ENCODE results near the gene ASCL3. TPM values are rescaled to one million over a fixed set of nuclear protein-coding genes. Genes with fewer than 3 reads are reported as not detected.
A peak's percentile ranks its signal among the peaks of the same experiment; 100 is the strongest.

The ASCL3 gene
- total and polyA plus RNA-seq, 2 of the 8 experiments (the other 6 are each of a cell fraction or from before 2014, with no cell fraction given): not detected

DNA sequence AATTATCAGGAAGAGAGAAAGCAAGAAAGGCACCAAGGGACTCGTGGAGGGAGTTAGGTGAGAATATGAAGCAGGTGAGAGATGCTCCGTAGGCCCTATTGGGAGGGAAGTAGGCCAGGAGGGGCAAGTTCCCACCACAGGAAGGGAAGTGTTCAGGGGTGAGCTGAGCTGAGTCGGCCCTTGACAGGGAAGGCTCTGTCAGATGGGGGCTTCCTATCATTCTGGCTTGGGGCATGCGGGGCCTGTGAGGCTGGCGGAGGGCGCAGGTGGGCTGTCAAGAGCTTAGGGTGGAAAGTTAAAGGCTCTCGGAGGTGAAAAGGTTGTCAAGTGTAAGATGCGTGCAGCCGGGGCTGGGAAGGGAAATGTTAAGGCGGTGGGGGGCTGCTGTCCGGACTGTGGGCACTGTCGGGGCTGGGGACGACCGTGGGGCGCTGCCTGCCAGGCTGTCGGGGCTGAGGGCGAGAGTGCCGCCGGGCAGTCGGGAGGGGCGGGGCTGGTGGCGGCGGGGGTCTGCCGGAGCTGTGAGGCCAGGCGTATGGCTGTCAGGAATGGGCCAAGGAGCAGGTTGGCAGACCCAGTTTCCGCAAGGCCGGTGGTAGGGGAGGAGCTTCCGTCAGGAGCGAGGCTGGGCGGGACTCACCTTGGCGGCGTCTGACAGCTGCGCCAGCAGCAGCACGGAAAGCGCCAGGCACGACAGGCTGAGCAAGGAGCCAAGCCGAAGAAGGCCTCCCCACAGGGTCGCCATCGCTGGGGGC is 20.9 kb upstream of the ASCL3 start:
- Histone ChIP-seq H3K4ac (replicated peaks; ENCODE audit: insufficient read length, low read depth, low read length) (no peak overlapping the region), H4K91ac (replicated peaks; ENCODE audit: insufficient read length, low read length) (no peak overlapping the region), H4K8ac (ENCODE audit: extremely low read depth, insufficient read depth, low read length) (peak overlapping the region; percentile 95; the same call in 1 of the 2 replicates), H3K14ac (ENCODE audit: insufficient read length) (no peak overlapping the region), H3K4me2 (ENCODE audit: insufficient read depth in 1 of 2, low read depth in 2 of 2, low read length in 2 of 2) (peak overlapping the region; percentile 62 to 90), H2BK20ac (ENCODE audit: low read length) (no peak overlapping the region), H2BK5ac (ENCODE audit: low read depth, low read length) (no peak overlapping the region), H2BK120ac (replicated peaks; ENCODE audit: low read depth, low read length) (no peak overlapping the region), H3K36me3 (ENCODE audit: control insufficient read depth in 2 of 4, insufficient read depth in 4 of 4, low read length in 3 of 4) (no peaks in the 10 kb centered on the region), H2BK15ac (ENCODE audit: low read length) (no peak overlapping the region), H3K27ac (ENCODE audit: low read depth, low read length) (no peak overlapping the region), H2AFZ (ENCODE audit: low read length) (no peak overlapping the region), H2AK5ac (ENCODE audit: low read depth, low read length) (no peak overlapping the region), H3K23ac (ENCODE audit: insufficient read length) (no peak overlapping the region), H3K9me3 (ENCODE audit: insufficient read depth in 2 of 2, low read depth in 1 of 2, low read length in 1 of 2) (no peaks in the 10 kb centered on the region), H3K56ac (replicated peaks; ENCODE audit: insufficient read length, low read depth, low read length) (no peak overlapping the region), H3K9ac (replicated peaks in 1 of 4; ENCODE audit: extremely low read depth in 1 of 4, low read depth in 3 of 4, low read length in 3 of 4) (peak overlapping the region in 2 of 4 experiments; percentile 62 to 63; a peak in 3 of 7 replicates), H3K79me1 (ENCODE audit: low read depth, low read length) (peaks cover 3% of the 10 kb centered on the region; the same call in 1 of the 2 replicates), H3K23me2 (ENCODE audit: low read depth, low read length) (peaks cover 12% of the 10 kb centered on the region), H3K27me3 (replicated peaks in 1 of 4; ENCODE audit: control insufficient read depth in 3 of 4, extremely low read depth in 1 of 4, insufficient read depth in 3 of 4, low read length in 3 of 4) (no peaks in the 10 kb centered on the region), H3K18ac (ENCODE audit: extremely low read depth, low read length) (0 out of 2 replicates have a peak overlapping the region, but pooled peaks have one; percentile 51), H3K4me1 (replicated peaks in 1 of 4; ENCODE audit: control insufficient read depth in 3 of 4, insufficient read depth in 4 of 4, low read length in 3 of 4) (peaks cover 0 to 4% (median 2%) of the 10 kb centered on the region in 4 experiments; a peak in 3 of 7 replicates), H4K5ac (ENCODE audit: insufficient read length, low read depth, low read length) (peak overlapping the region; percentile 47), H3K79me2 (ENCODE audit: control insufficient read depth in 1 of 2, insufficient read depth in 2 of 2, low read length in 2 of 2) (peaks cover 0 to 3% of the 10 kb centered on the region in 2 experiments; a peak in 1 of 4 replicates), H4K20me1 (replicated peaks in 1 of 2; ENCODE audit: control insufficient read depth in 1 of 2, insufficient read depth in 2 of 2, low read length in 2 of 2) (no peaks in the 10 kb centered on the region), H2BK12ac (ENCODE audit: low read depth, low read length) (no peak overlapping the region), H3K4me3 (ENCODE audit: extremely low read depth in 1 of 4, insufficient read depth in 2 of 4, low read depth in 3 of 4, low read length in 4 of 4) (peak overlapping the region; percentile 64 to 86 (median 68))
- POLR2A ChIA-PET (ENCODE audit: partially characterized antibody): interaction anchor here (0.7 to 1.5 kb wide), 7 partner anchors 12 to 497 kb away, joined by 3 to 8 read pairs (median 3); partner anchors contain the start of genes AKIP1, TRIM66 and ZNF143
- peak; percentile 56 to 90 for DNase-seq (ENCODE audit: low read depth in 1 of 2, low spot score in 2 of 2)
- CTCF ChIA-PET (ENCODE audit: partially characterized antibody): interaction anchor here (0.9 to 2.3 kb wide), 7 partner anchors 31 to 700 kb away, joined by 3 to 11 read pairs (median 3); partner anchors contain the start of genes C11orf16 and LMO1
- no peak for FAIRE-seq
- TF ChIP-seq BCL11A (IDR thresholded peaks at IDR 0.05; ENCODE audit: low read depth in 2 of 2, low read length in 2 of 2) (no peak), SAP30 (IDR thresholded peaks at IDR 0.05; ENCODE audit: insufficient read depth, insufficient replicate concordance, low read length) (peak; percentile 46), RBBP5 (IDR thresholded peaks at IDR 0.05; ENCODE audit: borderline replicate concordance, low read depth, low read length) (0 out of 2 replicates have a peak, but pooled peaks have one; percentile 43), HDAC6 (IDR thresholded peaks at IDR 0.05; ENCODE audit: low read depth, low read length) (no peak), ASH2L (IDR thresholded peaks at IDR 0.05; ENCODE audit: low read length) (peak; percentile 91), SIN3A (conservative IDR thresholded peaks at IDR 0.05 in 1 of 2, IDR thresholded peaks at IDR 0.05 in 1 of 2; ENCODE audit: low read depth in 1 of 2, low read length in 2 of 2) (peak; percentile 14 to 93; a peak in 1 of 4 replicates)
- WGBS, 2 experiments (ENCODE audit: extremely low coverage in 1 of 2, insufficient coverage in 1 of 2, insufficient read length in 1 of 2, insufficient replicate concordance in 2 of 2, low coverage in 1 of 2, low lambda C conversion rate in 2 of 2, missing lambda C conversion rate in 1 of 2): 6% methylated on average over 27 of the region's 39 CpGs; no CpG with 5 or more reads in 1 of the 2 experiments

Data from H1 (cell line).